ENCODE measurements around the gene SPARC. TPM values are rescaled to one million over a fixed set of nuclear protein-coding genes. Genes with fewer than 3 reads are reported as not detected.

Gene SPARC
- total RNA-seq, 1 experiment from 2014 or later = 320 TPM

DNA sequence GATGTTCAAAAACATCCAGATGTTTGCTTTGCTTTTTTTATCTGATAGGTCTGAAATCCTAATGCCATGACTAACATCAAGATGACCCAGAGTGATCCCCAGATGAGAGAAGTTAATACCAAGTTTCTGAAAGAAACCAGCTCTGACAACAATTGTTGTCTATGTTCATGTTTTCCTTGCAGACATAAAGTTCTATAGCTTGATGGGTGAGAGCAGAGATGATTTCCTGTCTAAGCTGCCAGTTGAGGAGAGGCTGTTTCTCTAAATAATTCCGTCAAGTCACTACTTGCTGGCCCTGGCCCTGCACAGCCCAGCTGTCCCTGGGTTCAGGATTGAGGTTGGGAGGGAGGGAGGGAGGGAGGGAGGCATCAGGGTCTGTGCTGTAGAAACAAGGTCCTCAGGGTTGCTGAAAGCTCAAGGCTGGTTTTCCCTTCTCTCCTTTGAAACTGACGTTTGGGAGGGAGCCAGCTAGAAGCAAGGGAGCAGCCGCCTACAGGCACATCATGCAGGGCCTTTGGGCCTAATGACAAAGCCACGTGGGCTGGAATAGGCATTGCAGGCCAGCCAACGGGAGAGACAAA lies 3.9 kb downstream of the SPARC start:
- H3T11ph ChIP-seq (ENCODE audit: low read length) = no peak overlapping the region
- H3K4me3 Mint-ChIP-seq = no peak overlapping the region
- H3K4me1 Mint-ChIP-seq = peaks cover 48 to 49% of the 10 kb centered on the region in 2 experiments
- no peak overlapping the region for H3K4ac ChIP-seq (ENCODE audit: low read depth, low read length)
- H3K4me2 ChIP-seq (ENCODE audit: insufficient read depth, insufficient read length, low read length) = no peak overlapping the region
- H3K9me3 Mint-ChIP-seq = no peaks in the 10 kb centered on the region
- no peak overlapping the region for H3K18ac ChIP-seq (ENCODE audit: insufficient read length, low read depth, low read length)
- peak overlapping the region in 2 of 3 experiments; percentile 40 to 65; a peak in 3 of 7 replicates for H3K27ac Mint-ChIP-seq
- no peak overlapping the region for H2BK20ac ChIP-seq (ENCODE audit: low read depth, low read length, poor library complexity, severe bottlenecking)
- H2BK15ac ChIP-seq (ENCODE audit: low read depth, low read length) = no peak overlapping the region
- DNase-seq = no peak
- peaks cover 3 to 10% (median 6%) of the 10 kb centered on the region in 3 experiments; a peak in 5 of 7 replicates for H3K36me3 Mint-ChIP-seq (ENCODE audit: insufficient read depth in 1 of 3, low read depth in 3 of 3)
- no peak overlapping the region for H4K8ac ChIP-seq (replicated peaks; ENCODE audit: insufficient read length, low read depth, low read length)
- H4K5ac ChIP-seq (ENCODE audit: insufficient read length, low read depth, low read length) = no peak overlapping the region
- no peaks in the 10 kb centered on the region for H3K27me3 ChIP-seq (ENCODE audit: insufficient read depth, low read length)
- no peaks in the 10 kb centered on the region for H3K79me2 ChIP-seq (ENCODE audit: insufficient read depth, low read length)
- no peak overlapping the region for H4K91ac ChIP-seq (ENCODE audit: insufficient read length, low read depth, low read length)
- no peak overlapping the region for H3K23ac ChIP-seq (ENCODE audit: insufficient read length, low read depth, low read length)
- TF ChIP-seq, protein P1, sequence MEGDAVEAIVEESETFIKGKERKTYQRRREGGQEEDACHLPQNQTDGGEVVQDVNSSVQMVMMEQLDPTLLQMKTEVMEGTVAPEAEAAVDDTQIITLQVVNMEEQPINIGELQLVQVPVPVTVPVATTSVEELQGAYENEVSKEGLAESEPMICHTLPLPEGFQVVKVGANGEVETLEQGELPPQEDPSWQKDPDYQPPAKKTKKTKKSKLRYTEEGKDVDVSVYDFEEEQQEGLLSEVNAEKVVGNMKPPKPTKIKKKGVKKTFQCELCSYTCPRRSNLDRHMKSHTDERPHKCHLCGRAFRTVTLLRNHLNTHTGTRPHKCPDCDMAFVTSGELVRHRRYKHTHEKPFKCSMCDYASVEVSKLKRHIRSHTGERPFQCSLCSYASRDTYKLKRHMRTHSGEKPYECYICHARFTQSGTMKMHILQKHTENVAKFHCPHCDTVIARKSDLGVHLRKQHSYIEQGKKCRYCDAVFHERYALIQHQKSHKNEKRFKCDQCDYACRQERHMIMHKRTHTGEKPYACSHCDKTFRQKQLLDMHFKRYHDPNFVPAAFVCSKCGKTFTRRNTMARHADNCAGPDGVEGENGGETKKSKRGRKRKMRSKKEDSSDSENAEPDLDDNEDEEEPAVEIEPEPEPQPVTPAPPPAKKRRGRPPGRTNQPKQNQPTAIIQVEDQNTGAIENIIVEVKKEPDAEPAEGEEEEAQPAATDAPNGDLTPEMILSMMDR (conservative IDR thresholded peaks at IDR 0.05) = no peak
- no peaks in the 10 kb centered on the region for H3K27me3 Mint-ChIP-seq (ENCODE audit: low read depth)
- no peak overlapping the region for H2AFZ ChIP-seq (ENCODE audit: low read length)
- H3K23me2 ChIP-seq (ENCODE audit: insufficient read length, low read depth, low read length, poor library complexity, severe bottlenecking) = peaks cover 11% of the 10 kb centered on the region
- no peak overlapping the region for H2AK5ac ChIP-seq (ENCODE audit: insufficient read length, low read length)
- no peak overlapping the region for H2BK12ac ChIP-seq (ENCODE audit: insufficient read length, low read depth, low read length)
- H3K9ac ChIP-seq (ENCODE audit: extremely low read depth, insufficient read length, low read length) = no peak overlapping the region
- H3K9me3 ChIP-seq (ENCODE audit: control insufficient read depth, low read depth, low read length) = no peaks in the 10 kb centered on the region
- no CpG with 5 or more reads among the region's 5 CpGs for WGBS (ENCODE audit: extremely low coverage, insufficient read length, low lambda C conversion rate)
- no peak overlapping the region for H3K56ac ChIP-seq (ENCODE audit: insufficient read length, low read depth, low read length)
- peaks cover 5% of the 10 kb centered on the region; the same call in 1 of the 2 replicates for H3K4me1 ChIP-seq (ENCODE audit: insufficient read depth, low read length)
- no peak overlapping the region for H2BK120ac ChIP-seq (ENCODE audit: low read depth, low read length, poor library complexity, severe bottlenecking)
- no peaks in the 10 kb centered on the region for H4K20me1 ChIP-seq (ENCODE audit: control insufficient read depth, insufficient read depth, insufficient read length)
- H2BK5ac ChIP-seq (ENCODE audit: insufficient read length, low read length) = no peak overlapping the region
- no peak overlapping the region for H3K27ac ChIP-seq (ENCODE audit: insufficient read length, low read depth, low read length)
- no peaks in the 10 kb centered on the region for H3K79me1 ChIP-seq (ENCODE audit: insufficient read depth, low read depth, low read length, poor library complexity, severe bottlenecking)
- H3K14ac ChIP-seq (ENCODE audit: insufficient read depth, low read length) = no peak overlapping the region

All from H9 (cell line).